DMS79 treated with DMSO at 0.1 percent for 48 hours (cell line): ENCODE data around the gene RGS21.
"Not testable (repeated sequence)": the region's sequence is repeated elsewhere in the genome, so short reads cannot be mapped to it uniquely, and the experiment has no call there.

ENCODE experiments used
- DNase-seq: peaks from one replicate; lab custom pipeline; 2025; lab: John Stamatoyannopoulos, UW

The RGS21 gene, protein sequence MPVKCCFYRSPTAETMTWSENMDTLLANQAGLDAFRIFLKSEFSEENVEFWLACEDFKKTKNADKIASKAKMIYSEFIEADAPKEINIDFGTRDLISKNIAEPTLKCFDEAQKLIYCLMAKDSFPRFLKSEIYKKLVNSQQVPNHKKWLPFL

DNA sequence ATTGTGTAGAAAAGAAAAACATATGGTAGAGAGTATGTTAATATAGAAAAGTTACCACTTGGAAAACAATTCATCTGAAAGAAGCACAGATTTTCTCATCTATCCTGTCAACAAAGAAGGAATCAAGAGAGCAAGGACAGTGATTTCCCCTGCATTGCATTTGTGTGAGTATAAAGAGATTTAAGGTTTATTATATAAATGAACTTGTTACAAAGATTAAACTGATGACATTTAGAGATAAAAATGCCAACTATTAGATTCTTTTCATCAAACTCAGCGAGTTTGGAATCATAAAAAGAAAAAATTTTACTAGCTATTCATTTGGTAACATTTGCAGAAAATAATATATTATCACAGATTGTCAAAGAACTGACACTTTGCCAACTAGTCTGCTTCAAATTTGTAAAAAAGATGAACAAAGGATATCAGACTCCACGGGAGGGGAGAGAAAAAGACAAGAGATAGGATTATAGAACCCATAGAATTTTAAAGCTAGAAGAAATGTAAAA is at the start of gene RGS21:
Gene RGS21, plus strand, starts transcription at position 51 of the 509 bp plus-strand sequence. CDS start 26,045 bp downstream, outside the sequence.
- DNase-seq = no peak

DNA sequence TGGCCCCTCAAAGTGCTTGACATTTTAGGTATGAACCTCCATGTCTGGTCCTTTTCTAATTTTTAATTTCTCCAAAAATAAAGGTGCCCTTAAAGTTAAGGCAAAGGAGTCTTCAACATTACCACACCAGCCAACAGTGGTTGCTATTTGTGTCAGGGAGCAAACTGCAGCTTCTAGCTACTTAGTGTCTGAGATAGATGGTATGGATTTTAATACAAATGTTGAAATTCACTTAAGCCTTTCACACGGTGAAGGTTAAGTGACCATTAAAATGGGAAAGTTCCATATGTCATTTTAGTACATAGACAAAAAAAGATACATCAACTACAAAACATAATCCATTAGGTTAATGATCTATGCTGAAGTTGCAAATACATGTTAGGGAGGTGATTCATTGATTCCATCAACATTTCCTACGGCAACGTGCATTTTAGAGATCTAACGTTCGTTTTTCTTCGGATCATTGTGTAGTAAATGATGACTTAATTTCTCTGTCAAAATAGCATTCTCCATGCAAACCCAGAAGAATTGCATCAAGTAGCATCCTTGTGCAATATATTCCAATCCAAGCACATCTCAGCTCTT is 48.2 kb upstream of the RGS21 start:
- no peak for DNase-seq

DNA sequence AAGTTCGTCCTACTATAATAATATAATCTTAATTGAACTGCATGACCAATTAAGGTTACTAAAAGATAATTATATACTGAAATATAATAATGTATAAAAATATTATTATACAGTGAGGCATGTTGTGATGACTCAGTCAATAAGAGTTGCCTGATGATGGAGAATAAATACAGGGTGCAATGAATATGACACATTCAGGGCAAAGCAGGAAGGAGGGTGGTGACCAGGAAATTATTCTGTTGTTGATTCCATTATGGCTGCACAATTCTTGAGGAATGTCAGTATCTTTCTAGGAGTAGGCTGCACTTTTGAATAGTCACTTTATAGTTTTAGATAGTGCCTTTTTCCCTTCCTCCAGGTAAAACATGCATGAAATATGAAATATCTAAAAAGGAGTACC is 46.4 kb upstream of the RGS21 start:
- no peak for DNase-seq

DNA sequence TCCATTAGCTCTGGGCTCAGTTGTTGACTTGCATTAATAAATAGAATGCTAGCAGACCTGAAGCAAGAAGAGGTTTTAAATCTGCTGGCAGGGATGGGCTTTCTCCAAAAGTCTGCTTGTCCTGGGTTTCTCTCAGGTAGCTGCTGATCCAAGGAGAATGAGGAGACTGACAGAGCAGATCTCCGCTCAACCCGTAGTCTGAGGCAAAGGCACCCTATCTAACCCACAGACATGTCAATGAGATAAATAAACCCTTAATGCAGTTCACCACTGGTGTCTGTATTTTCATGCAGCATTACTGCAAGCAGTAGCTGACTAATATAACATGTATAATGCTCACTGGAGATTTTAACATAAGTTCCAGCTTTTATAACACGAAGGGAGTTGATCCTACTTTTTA is 44.1 kb upstream of the RGS21 start:
- no peak for DNase-seq

GRCh38 chr1:192274588-192274987 is 42.2 kb upstream of the RGS21 start:
- DNase-seq = no peak

DNA sequence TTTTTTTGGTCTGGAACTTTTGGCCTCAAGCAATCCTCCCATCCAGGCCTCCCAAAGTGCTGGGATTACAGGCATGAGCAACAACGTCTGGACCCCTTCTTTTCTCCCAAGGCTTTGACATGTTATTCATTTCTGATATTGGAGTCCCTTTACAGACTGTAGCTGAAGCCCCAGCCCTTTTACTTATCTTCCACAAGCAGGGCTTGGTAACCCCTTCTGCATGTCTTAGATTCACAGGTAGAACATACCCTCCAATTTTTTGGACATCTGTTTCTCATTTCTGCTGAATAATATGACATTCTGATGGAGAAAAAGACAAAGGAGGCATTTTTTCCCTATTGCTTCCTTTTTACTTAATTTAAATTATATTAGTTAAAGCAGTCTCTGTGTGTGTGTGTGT is 39.2 kb upstream of the RGS21 start:
- DNase-seq = no peak

GRCh38 chr1:192284927-192285326 is 31.9 kb upstream of the RGS21 start:
- no peak for DNase-seq

DNA sequence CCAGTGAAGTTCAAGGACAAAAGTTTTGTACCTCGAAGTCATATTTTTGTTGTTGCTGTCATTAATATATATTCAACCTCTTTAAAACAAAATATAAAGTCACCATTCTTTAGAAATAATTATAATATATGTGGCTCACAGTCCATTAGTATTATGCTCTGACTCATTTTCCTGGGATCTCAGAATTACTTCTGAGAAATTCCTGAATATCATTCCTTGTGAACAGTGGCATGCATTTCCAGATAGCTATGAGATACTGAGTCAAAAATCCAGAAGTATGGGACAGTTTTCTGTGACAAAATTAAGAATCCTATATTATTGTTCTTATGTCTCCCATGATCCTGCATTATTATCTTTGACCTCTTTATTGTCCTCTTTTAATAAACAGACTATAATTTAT is 13.8 kb upstream of the RGS21 start:
- no peak for DNase-seq

DNA sequence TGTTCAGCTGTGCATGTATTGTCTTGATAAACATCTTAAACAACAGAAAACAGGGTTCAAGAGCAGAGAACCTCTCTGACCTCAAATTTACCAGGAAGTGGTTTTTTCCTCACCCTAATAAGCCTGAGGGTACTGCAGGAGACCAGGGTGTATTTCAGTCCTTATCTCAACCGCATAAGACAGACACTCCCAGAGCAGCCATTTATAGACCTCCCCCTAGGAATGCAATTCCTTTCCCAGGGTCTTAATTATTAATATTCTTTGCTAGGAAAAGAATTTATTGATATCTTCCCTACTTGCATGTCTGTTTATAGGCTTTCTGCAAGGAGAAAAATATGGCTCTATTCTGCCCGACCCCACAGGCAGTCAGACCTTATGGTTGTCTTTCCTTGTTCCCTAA is 8.5 kb upstream of the RGS21 start:
- not testable (repeated sequence) for DNase-seq

- DNase-seq = no peak
Observed at GRCh38 chr1:192311281-192311680, 5.5 kb upstream of the RGS21 start.

- no peak for DNase-seq
Observed at GRCh38 chr1:192327997-192328396, 11.2 kb downstream of the RGS21 start.

DNA sequence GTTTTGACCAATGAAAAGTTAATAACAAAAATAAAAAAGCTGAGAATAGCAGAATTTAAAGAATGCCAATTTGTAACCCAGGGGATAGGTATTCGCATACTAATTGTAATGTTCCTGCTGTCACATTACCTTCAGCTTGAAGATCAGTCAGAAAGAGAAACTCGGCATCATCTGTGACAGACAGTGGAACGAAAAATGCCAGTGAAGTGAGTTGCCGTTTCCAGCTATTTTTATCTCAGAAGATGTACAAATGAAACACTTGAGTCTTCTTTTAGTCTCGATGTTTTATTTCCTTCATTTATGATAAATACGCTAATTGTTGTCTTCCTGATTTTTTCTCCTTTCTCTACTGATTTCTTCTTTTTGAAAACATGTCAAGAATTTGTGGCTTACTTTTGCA is 26.1 kb downstream of the RGS21 start:
- no peak for DNase-seq

- DNase-seq = no peak
Observed at GRCh38 chr1:192343344-192343743, 26.6 kb downstream of the RGS21 start.

GRCh38 chr1:192349314-192349713 is 32.5 kb downstream of the RGS21 start:
- no peak for DNase-seq

GRCh38 chr1:192350356-192350755 is 33.6 kb downstream of the RGS21 start:
- no peak for DNase-seq

GRCh38 chr1:192351550-192351949 is 34.8 kb downstream of the RGS21 start:
- DNase-seq = no peak

- no peak for DNase-seq
Observed at GRCh38 chr1:192357924-192358323, 41.1 kb downstream of the RGS21 start.

DNA sequence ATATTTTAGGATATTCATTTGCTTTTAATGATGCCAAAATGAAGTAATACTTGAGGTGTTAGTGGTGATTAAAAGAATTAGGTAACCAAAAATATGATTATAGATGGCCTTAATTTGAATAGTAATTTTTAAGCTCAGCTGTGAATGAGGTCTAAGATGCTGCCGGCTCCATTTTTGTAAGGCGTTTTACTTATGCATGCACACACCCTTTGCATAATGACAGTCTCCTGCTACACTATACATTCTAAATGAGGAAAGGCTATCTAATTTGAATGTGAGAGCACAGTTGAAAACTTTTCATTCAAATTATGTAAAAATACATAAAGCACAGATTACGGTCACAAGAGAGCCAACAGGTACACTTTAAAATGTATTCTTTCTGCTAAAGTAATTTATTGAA is 41.6 kb downstream of the RGS21 start:
- DNase-seq = no peak

DNA sequence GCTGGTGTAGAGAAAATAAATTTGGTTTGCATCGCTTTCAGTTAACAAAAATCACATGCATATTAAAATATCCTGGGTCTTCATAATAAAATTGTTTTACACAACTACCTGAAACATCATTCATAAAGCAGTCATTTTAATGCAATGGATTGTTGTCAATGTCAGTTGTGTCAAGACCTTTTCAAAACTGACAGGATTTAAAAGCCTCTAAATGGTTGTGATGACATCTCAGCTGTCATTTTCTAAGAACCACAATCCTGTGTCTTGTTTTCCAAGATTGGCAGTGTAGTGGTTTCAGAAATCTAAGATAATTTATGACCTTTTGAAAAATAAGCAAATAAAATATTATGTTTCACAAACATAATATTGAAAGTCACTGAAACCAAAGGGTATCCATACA is 42.0 kb downstream of the RGS21 start:
- DNase-seq = no peak

- DNase-seq = no peak
Observed at GRCh38 chr1:192363177-192363576, 46.4 kb downstream of the RGS21 start.

- no peak for DNase-seq
Observed at GRCh38 chr1:192367436-192367835, 50.6 kb downstream of the RGS21 start.

- no peak for DNase-seq
Observed at GRCh38 chr1:192375306-192375705, 58.5 kb downstream of the RGS21 start.

GRCh38 chr1:192376374-192376773 is 59.6 kb downstream of the RGS21 start:
- no peak for DNase-seq

DNA sequence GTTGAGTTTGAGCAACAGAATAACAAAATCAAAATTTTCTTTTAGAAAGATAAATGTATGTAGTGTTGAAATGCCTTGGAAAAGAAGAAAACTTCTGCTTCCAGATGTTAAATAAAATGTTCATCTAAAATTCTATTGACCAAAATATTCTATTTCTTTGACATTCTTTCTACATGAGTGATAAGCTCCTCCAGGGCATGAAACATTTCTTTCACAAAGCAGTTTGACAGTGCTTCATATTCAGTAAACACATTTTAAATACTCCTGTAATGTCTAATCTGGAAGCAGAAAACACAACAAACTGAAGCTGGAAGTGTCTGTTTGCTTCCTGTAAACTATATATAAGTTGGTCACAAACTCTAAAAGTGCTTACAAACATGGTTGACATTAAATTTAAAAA is 61.5 kb downstream of the RGS21 start:
- no peak for DNase-seq
